GM12892 (cell line): ENCODE data around the gene RGS10.
A peak's percentile ranks its signal among the peaks of the same experiment; 100 is the strongest.

Source experiments
- DNase-seq: peaks from one replicate; pipeline ENCODE4 v3.0.0; 2011; ENCODE audit not compliant: insufficient read length
- FAIRE-seq: peaks from 2 replicates; lab custom pipeline; 2011; peaks lifted over from hg19 to GRCh38; lab: Jason Lieb, UNC
- POLR2A ChIP-seq: IDR thresholded peaks from 2 replicates; pipeline ENCODE4 v1.6.1; 2011; ENCODE audit warnings: low read depth, low read length, control low read depth
- POLR2AphosphoS5 ChIP-seq: IDR thresholded peaks from 2 replicates; pipeline ENCODE4 v1.6.1; 2011; ENCODE audit warnings: low read depth, low read length, control low read depth
- TAF1 ChIP-seq: IDR thresholded peaks from 2 replicates; pipeline ENCODE4 v1.6.1; 2011; ENCODE audit warnings: low read depth, mild to moderate bottlenecking, control low read depth, low read length, borderline replicate concordance

Gene RGS10

DNA sequence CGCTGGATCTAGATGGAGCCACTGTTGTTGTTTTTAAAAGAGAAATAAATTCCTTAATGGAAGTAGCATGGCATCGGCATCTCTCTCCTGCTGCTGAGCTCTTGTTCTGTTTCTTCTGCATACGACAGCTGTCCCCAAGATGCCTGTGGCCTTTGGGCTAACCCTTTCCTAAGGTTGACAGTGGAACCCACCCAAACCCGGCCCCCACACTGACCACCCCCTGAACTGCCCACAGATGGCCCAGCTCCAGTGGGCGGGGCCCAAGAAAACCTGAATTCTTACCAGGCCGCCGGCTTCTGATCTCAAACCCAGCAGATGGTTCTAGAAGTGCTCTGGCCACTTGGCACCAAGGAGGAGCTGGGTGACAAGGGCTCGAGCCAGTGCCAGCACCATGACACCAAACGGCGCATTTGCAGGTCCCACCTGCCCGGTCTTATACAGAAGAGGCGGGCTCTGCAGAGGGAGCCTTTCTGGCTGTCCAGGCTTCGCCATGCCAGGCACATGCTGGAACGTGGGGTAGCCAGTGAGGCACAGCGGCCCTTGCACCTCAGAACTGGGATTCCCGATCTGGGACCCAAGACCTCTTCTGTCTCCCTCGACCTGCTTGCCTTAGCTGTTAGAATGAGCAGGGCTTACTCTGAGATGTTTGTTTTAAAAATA lies 82.7 kb downstream of the RGS10 start:
- DNase-seq (no peak), FAIRE-seq (no peak)
- TF ChIP-seq TAF1 (no peak), POLR2A (no peak), POLR2AphosphoS5 (no peak)

GRCh38 chr10:119457966-119458766 lies 84.4 kb downstream of the RGS10 start:
- TF ChIP-seq POLR2AphosphoS5 (no peak), TAF1 (no peak), POLR2A (no peak)
- FAIRE-seq (no peak), DNase-seq (no peak)

GRCh38 chr10:119456435-119456810 lies 86.1 kb downstream of the RGS10 start:
- DNase-seq, result no peak
- TF ChIP-seq TAF1 (no peak), POLR2A (no peak), POLR2AphosphoS5 (no peak)
- no peak for FAIRE-seq

GRCh38 chr10:119455609-119456434 lies 86.7 kb downstream of the RGS10 start:
- TF ChIP-seq POLR2A (no peak), POLR2AphosphoS5 (no peak), TAF1 (no peak)
- no peak for DNase-seq
- peak; percentile 74 for FAIRE-seq

DNA sequence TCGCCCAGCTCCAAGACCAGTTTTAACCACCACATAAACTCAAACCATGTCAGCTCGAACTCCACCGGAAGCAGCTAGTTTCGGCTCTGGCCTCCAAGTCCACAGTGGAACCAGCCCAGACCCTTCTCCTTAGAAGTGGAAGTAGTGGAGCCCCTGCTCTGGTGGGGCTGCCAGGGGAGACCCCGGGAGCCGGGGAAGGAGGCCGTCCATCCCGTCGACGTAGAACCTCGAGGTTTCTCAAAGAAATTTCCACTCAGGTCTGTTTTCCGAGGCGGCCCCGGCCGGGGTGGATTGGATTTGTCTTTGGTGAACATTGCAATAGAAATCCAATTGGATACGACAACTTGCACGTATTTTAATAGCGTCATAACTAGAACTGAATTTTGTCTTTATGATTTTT lies 87.5 kb downstream of the RGS10 start:
- DNase-seq (no peak), FAIRE-seq (no peak)
- TF ChIP-seq POLR2AphosphoS5 (no peak), TAF1 (no peak), POLR2A (no peak)

DNA sequence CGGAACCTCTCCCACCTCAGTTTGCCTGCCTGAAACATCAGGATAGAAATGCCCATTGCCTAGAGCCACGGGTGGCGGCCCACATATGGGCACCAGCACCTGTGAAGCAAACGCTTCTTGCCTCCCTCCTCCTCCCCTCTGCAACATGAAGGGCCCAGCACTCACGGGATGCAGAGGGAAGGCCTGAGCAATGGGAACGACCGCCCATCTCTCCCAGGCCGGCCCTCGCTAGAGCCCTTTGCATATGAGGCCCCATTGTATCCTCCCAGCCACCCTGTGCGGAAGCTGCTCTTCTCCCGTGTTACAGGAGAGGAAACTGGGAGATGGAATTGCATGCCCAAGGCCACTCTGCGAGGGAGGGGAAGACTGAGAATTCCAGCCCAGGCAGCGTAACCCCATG lies 88.2 kb downstream of the RGS10 start:
- DNase-seq, result no peak
- no peak for TF ChIP-seq POLR2AphosphoS5
- no peak for TF ChIP-seq POLR2A
- TF ChIP-seq TAF1, result no peak
- FAIRE-seq, result no peak

DNA sequence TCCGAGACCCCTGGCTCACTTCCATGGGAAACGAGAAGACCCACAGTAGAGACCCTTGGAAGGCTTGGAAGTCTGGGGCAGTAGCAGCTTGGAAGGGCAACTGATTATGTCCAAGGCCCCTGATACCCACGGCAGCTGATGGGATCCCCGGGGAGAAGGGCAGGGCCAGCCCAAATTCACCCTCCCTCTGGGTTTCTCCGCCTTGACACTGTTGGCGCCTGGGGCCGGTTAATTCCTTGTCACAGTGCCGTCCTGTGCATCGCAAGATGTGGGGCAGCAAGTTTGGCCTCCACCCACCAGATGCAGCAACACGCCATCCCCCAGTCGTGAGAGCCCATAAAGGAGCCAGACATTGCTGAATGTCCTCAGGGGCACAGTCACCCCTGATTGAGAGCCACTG lies 89.2 kb downstream of the RGS10 start:
- TF ChIP-seq TAF1 (no peak), POLR2A (no peak), POLR2AphosphoS5 (no peak)
- DNase-seq (no peak), FAIRE-seq (no peak)

DNA sequence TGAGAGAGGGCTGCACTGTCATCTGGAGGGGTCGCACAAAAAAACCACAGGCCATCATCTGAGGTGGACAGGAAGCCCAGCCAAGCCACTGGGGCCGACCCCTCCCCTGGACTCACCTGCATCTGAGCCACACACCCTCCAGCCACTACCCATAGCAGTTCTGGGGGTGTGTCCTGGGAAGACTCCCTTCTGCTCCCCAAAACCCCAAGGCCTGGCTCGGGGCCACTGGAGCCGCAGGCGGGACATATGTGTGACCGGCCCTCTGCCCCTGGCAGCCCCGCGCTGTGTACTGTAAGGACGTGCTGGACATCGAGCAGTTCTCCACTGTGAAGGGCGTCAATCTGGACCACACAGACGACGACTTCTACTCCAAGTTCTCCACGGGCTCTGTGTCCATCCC lies 90.1 kb downstream of the RGS10 start:
- FAIRE-seq (no peak), DNase-seq (no peak)
- TF ChIP-seq POLR2A (no peak), TAF1 (no peak)

- FAIRE-seq (no peak), DNase-seq (no peak)
Observed at GRCh38 chr10:119451300-119451896, 91.1 kb downstream of the RGS10 start.

DNA sequence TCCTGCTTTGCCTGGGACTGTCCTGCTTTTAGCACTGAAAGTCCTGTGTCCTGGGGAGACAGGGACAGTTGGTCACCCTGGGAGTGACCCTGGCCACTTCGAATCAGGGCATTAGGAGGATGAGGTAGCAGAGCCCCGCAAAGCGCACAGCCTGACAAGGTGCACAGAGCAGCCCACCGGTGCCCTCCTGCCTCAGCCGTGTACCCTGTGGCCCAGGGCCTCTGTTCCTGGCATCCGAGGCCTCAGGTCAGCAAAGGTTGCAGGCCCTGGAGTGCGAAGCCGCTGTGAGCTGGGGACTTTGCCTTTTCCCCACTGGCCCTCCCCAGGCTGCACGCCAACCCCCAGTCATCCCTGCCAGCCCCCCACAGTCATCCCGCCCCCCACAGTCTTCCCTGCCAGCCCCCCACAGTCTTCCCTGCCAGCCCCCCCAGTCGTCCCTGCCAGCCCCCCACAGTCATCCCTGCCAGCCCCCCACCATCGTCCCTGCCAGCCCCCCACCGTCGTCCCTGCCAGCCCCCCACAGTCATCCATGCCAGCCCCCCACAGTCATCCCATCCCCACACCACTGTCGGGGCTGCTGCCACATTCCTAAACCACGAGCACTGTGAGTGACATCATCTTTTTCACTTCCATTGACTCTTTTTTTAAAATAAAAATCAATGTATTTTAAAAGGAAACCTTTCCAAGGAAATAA lies 91.8 kb downstream of the RGS10 start:
- DNase-seq (no peak), FAIRE-seq (no peak)
- no peak for TF ChIP-seq TAF1
- no peak for TF ChIP-seq POLR2AphosphoS5

More at GRCh38 chr10:119451300-119451896, 91.1 kb downstream of the RGS10 start:
- TF ChIP-seq TAF1 (no peak), POLR2AphosphoS5 (no peak), POLR2A (no peak)
